Measurements from ENCODE around the gene MDM4.

The MDM4 gene

DNA sequence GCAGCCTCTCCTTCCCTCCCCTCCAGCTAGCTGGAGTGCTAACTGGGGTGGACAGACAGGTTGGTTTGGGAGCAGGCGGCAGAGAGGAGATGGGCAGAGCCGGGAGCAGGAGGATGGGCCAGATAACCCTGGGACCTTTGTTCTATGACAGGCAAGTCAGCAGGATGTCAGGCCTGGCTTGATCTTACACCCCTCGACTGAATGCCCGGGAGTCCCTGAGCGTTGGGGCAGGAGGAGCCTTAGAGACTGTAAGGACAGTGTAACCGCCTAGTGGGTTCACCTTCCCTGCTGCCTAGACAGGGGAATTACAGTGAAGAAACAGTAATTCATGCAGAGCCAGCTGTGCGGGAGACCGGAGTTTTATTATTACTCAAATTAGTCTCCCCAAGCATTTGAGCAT lies 60.2 kb downstream of the MDM4 start:
- no peak for DNase-seq (ENCODE audit: low read depth in 4 of 4, low spot score in 1 of 4)

DNA sequence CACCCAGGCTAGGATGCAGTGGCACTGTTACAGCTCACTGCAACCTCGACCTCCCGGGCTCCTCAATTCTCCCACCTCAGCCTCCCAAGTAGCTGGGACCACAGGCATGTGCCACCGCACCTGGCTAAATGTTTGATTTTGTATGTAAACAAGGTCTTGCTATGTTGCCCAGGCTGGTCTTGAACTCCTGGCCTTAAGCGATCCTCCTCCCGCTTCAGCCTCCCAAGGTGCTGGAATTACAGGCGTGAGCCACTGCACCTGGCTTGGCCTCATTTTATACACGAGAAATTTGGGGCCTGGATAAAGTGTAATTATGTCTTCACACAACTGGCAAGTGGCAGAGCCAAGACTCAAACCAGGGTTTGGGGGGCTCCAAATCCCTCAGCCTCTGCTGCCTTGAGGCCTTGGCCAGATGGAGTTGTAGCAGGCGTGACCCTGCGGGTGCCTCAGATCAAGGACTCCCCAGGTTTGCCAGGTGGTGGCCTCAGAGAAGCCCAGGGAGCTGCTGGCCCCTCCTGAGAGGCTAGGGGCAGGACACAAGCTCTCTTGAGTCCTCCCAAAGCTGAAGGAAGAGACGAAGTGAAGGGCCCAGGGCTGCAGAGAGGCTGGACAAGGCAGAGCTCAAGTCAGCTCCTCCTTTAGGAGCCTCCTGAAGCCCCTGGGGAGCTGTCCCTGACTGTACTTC lies 61.7 kb downstream of the MDM4 start:
- DNase-seq (ENCODE audit: low read depth in 4 of 4, low spot score in 1 of 4) = no peak

DNA sequence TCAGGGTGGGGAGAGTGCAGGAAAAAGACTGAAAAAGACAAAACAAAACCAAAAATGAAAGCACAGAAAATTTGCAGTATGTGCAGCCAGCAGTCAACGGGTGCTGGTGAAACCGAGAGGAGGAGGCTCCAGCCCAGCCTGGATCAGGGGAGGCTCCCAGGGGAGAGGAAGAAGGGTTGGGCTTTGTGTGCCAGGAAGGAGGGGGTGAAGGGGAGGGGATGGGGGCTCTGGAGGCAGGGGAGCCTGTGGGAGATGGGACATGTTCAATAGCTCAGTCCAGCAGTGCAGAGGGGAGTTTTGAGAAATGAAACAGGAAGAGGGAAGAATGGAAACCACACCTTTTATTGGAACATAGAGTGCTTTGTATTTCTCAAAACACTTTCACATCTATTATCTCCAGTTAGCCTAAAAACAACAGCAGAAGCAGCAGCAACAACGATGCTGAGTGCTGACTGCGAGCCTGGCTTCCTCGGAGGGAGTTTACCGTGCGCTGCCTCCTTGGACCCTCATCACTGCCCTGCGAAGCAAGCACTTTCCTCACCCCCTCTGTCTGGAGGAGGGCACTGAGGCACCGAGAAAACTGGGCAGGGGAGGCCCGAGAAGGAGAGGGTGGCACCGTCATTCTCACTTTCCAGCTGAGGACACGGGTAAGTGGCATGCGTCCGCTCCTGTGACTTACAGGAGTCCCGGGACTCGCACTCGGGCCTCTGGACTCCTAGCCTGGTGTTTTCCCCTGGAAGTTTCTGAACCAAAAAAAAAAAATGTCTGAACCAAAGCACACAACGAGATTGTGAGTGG lies 62.9 kb downstream of the MDM4 start:
- DNase-seq (ENCODE audit: low read depth in 4 of 4, low spot score in 1 of 4) = no peak

DNA sequence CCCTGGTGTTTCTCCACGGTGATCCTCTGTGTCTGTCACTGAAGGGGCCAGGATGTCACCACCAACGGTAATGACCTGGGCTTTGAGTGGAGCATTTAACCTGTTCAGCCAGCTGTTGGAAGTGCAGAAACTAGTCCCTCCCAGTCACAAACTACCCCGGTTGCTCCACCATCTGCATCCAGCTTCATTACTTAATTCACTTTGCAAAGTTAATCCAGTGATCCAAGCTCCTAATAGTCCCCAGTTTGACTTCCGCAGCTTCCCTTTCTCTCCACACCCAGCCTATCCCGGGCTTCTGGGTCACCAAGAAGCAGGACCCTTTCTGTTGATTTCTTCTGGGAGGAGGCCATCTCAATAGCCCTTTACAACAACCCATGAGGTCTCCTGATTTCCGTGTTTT lies 63.5 kb downstream of the MDM4 start:
- no peak for DNase-seq (ENCODE audit: low read depth in 4 of 4, low spot score in 1 of 4)

DNA sequence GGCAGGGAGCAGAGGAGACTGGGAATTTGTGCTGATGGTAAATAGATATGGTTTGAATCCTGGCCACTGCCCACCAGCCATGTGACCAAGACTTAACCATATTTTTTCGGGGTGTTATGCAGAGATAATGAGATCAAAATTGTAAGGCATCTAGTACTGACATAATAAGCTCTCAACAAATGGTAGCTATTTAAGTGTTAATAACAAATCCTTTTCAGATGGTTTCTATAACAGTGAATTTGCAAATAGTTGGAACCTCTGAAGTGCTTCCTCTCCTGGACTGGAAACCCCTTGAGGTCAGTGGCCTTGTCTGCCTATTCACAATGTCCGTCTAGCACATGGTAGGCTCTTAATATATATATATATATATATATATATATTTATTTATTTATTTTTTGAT lies 64.7 kb downstream of the MDM4 start:
- no peak for DNase-seq (ENCODE audit: low read depth in 4 of 4, low spot score in 1 of 4)

DNA sequence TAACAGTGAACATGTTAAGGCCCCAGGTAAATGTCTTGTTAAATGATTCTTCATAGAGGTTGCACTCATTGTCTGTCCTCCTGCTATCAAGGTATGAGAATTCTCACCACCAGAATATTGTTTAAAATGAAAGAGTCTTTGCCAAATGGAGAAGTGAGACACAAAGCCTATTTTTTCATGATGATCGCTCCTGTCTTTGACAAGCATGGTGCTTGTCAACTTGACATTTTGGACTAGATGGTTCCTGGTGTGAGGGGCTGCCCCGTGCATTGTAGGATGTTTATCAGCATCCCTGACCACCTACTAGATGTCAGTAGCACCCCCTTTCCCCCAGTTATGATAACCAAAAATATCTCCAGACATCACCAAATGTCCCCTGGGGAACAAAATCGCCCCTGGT lies 65.6 kb downstream of the MDM4 start:
- no peak for DNase-seq (ENCODE audit: low read depth in 4 of 4, low spot score in 1 of 4)

DNA sequence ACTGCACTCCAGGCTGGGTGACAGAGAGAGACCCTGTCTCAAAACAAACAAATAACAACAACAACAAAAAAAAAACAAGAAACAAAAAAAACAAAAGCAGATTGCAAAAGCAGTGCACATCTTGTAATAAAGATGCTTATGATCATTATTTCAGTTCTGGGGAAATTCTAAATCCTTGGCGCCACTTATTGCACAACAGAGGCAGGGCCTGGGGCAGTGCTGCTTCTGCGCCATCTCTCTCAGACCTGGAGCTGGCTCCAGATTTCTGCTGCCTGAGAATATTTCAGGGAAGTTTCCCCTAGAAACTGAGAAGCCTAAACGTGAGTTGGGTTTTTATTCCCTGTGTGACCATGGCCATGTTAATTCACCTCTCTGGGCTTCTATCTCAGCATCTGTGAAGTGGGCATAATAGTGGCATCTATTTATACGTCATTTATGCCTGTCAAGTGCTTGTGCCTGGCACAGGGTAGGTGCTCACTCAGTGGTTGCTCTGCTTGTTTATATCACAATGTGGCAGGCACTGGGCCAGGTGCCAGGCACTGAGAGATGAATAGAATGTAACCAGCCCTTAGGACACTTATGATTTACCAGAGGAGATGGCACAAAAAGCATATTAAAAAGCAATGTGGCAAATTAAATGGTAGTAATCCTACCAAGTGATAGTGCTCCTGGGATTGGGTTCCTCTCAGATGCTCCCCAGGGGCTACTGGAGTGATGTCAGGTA lies 67.9 kb downstream of the MDM4 start:
- no peak for DNase-seq (ENCODE audit: low read depth in 4 of 4, low spot score in 1 of 4)

DNA sequence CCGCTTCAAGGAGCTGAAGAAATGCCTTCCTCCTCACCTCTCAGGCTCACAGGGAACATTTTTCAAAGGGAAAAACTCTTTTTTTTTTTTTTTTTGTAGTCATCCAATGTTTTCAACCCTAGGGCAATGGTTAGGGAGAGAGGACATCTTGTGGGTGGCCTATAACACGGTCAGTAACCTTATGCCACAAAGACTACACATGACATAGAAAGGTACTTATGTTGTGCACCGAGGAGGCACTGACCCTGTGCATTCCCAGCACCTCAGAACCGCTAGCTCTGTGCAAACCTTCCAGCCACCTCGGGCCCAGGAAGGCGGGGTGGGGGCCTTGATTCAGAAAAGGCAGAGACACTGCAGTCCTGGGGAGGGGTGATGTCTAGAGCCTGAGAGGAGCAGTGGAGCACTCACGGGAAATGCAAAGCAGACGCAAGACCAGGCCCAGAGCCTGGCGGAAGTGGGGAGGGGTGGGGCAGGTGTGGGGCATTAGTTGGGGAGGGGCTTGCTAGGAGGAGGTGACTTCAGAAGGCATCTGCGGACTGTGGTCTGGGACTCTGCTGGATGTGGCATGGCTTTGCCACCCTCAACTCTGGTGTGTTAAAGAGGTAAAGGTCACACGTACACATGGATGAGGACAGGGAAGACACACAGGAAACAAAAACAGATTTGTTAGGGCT lies 68.6 kb downstream of the MDM4 start:
- DNase-seq (ENCODE audit: low read depth in 4 of 4, low spot score in 1 of 4) = no peak

DNA sequence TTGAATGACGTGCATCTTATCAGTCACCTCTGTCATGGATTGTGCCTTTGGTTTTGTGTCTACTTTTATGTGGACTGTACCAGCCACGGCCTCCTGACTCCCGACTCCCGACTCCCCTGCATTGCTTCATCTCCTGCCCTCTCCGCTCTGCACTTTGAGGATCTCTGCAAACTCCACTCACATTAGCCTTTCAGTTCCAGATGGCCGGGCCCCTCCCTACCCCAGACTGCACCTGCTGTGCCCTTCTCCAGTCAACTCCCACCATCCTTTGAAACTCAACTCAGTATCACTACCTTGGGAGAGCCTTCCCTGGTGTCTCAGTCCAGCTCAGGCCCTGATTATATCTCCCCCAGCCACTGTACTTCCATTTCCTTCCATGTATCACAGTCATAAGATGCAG lies 71.4 kb downstream of the MDM4 start:
- DNase-seq (ENCODE audit: low read depth in 4 of 4, low spot score in 1 of 4) = no peak

DNA sequence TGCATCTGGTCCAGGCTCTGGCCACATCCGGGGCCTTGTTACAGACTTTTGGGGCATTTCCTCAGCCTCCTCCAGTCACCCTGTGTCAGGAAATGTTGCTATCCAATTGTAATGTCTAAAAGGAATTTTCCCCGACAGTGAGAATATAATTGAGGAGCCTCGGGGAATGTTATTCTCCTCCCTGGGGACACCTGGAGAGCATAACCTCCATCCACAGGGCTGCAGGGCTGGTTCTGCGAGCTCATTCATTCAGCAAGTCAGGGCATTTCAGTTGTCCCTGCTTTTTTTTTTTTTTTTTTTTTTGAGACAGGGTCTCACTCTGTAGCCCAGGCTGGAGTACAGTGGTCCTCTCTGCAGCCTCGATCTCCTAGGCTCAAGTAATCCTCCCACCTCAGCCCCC lies 72.6 kb downstream of the MDM4 start:
- no peak for DNase-seq (ENCODE audit: low read depth in 4 of 4, low spot score in 1 of 4)

DNA sequence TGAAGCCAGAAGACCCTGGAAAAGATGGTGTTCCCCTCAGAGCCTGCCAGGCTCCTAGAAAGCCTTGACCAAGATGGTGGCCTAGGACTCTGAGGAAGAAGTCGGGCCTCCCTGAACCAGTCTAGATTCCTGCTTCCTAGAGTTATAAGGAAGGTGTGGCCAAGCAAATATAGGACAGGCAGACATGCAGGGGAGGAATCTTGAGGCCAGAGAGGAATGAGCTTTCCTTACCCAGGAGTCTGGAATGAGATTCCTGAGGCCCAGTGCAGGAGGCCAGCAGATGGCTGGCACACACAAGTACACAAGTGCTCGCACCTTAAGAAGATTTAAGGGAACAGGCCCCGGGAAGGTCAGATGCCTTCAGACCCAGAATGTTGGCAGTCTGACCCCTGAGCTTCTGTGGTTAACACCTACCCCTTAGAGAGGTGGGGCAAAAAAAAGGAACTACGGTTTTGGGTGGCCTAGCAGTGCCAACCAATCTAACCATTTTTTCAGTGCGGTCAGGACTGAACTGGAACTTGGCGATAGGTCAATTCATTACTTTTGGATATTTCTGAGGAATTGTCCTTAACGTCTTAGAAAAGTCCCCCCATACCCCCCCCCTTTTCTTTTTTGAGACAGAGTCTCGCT lies 73.3 kb downstream of the MDM4 start:
- no peak for DNase-seq (ENCODE audit: low read depth in 4 of 4, low spot score in 1 of 4)

DNA sequence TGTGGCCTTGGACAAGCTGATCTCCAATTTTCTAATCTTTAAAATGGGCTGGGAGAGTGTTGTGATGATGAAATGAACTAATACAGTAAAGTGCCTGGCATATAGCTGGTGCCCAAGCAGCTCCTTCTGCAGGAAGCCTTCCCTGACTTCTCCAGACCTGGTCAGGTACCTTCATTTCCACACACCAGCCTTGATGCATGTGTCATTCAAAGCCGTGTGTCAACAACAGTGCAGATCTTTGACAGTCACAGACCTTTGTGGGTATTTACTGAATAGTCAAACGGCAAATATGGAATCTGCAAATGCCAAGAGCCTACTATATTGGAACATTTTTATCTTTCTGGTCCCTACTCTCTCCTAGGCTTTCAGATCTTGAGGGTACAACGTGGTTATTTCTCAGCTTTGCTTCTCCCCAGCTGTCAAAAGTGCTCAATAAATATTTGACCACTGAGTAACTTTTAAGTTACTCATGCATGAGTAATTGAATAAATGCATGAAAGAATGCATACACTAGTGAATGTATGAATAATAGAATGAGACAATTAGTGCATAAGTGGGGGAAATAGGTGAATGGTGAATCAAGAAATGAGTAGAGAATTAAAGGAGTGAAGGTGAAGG lies 75.4 kb downstream of the MDM4 start:
- no peak for DNase-seq (ENCODE audit: low read depth in 4 of 4, low spot score in 1 of 4)

DNA sequence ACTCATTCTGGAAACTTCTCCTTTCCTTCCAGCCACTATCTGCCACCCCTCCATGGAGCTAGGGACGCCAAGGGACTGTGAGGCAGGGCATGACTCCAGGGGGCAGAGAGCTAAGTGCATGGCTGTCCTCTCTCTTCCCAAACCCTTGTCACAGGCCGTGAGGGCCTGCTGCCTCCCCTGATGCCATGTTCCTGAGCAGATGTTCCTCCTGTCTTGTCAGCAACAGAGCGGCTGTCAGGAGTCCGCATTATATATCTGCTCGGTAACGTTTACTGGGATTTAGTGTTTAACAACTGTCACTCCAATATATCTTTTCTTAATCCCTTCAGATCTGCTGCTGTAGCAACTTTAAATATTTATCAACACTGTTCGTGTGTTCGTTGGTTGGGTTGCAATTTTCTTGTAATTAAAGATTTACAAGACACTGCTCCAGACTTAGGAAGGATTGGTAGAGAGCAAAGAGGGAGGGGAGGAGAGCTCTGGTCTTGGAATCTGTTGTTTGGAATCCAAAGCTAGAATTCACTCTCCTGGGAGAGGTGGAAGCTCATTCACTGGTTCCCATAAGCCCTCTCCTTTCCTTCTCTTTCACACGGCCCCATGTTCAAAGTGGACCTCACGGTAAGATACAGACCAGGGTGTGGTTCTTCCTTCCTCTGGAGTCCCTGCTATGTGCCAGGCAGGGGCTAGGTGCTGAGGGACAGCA lies 76.2 kb downstream of the MDM4 start:
- DNase-seq (ENCODE audit: low read depth in 4 of 4, low spot score in 1 of 4) = no peak

DNA sequence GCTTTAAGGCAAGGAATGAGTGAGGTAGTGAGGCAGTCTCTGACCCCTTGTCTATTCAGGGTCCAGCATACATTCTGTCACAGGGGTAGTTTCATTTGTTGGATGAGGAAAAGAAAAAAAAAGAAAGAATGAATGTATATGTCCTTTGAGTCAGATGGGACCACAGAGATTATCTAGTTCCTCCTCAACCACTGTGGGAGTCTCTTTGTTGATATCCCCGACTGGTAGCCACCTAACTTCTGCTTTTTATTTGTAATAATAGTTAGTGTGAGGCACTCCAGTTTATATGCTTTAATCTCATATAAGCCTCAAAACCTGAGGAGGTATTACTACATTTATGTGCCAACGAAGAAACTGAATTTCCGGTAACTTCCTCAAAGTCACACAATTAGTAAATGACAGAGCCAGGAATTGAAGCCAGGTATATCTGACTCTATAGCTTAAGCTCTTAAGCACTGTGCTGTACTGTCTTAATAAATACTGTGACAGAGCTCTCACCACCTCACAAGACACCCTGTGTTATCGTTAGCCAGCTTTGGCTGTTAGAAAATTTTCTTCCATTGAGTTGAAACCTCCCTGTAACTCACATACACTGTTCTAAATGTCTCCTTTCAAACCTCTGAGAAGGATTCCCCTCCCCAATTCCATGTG lies 82.2 kb downstream of the MDM4 start:
- DNase-seq (ENCODE audit: low read depth in 4 of 4, low spot score in 1 of 4) = no peak

DNA sequence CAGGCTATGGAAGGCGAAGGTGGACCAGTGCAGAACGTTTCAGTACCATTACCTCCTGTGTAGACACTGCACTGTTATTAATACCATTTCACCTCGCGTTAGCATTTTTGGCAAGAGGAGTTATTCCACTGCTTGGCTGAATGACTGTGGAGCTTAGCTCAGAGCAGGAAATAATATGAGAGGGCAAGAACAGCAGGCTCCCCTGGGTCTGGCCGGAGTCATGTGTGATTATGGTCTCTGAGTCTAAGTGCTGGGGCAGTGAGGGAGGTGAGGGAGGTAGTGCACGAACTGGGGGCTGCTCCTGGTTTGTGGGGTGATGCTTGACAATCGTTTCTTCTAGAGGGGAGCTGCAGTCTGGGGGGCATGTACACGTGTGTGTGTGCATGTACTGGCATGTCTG lies 82.9 kb downstream of the MDM4 start:
- DNase-seq (ENCODE audit: low read depth in 4 of 4, low spot score in 1 of 4) = no peak

DNA sequence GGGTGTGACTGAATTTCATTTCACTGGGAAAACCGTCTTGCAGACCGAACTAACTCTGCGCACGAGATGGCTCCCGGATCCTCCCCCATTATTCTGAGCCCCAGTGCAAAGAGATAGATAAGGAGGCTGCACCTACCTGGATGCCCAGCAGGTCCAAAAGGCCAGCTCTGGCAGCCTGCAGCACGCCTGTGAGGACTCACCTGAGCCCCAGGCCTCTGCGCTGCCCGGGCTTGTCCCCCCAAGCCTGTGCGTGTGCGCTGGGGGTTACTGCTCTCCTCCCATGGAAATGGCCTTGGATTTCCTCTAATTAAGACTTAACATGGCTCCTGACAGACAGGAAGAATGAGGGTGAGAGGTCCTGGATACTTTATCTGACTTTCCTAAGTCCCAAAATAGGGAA lies 83.4 kb downstream of the MDM4 start:
- no peak for DNase-seq (ENCODE audit: low read depth in 4 of 4, low spot score in 1 of 4)

DNA sequence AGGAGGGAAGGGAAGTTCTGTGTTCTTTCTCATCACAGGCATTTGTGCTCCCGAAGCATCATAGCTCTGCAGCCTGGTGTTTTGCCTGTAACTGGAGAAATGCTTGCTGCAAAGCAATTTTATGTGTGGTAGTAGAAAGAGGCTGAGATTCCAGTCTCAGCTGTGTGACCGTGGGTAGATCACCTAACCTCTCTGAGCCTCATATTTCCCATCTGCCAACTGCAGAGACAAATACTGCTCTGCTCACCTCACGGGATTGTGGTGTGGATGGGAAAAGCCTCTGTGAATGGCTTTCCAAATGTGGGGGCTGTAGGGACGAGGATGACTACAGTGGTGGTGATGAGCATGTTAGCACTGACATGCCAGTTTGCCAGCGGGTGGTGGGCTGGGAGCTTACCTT lies 84.0 kb downstream of the MDM4 start:
- no peak for DNase-seq (ENCODE audit: low read depth in 4 of 4, low spot score in 1 of 4)

DNA sequence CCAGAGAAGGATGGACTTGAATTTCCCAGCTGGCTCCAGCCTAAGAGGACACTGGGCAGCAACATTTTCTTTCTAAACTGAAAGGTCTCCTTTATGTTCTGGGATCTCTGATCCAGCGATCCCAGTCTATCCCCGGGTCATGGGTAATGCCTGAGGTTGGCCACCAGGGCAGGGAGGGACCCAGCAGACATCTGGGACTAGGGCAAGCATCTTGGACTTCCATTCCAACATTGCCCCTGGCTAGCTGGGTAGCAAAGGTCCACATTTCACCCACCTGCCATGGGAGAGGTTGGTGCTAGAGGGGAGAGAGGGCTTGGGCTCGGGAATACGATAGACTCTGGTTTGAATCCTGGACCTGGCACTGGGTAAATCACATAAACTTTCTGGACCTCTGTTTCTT lies 84.8 kb downstream of the MDM4 start:
- DNase-seq (ENCODE audit: low read depth in 4 of 4, low spot score in 1 of 4) = no peak

DNA sequence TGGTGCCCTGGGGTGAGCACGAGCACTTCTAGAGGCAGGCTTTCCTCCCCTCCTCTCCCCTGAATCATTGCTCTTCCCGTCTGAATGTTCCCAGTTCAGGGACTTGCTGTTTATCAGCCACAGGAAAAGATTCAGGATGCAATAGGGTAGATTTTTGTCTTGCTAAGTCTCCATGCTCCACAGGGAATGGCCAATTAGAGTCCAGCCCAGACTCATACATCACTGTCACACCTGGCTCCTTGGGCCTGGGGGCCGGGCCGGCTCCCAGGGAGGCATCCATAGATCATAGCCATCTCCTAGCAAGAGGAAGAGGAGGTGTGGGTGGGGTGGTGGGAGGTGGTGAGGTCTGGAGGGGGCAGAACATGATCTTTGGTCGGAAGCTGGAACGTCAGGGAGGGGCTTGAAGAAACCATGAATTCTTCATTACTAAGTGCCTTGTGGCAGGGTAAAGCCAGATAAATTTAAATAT lies 85.9 kb downstream of the MDM4 start:
- DNase-seq (ENCODE audit: low read depth in 4 of 4, low spot score in 1 of 4) = no peak

All from stimulated activated CD4-positive, alpha-beta T cell treated with anti-CD3 and anti-CD28 coated beads, Interleukin-1b, Interleukin-23, amount 100 ng/mL, for 24 hours (primary cell).